Measurements from ENCODE around the gene SSH2.

SSH2 gene

GRCh38 chr17:29648005-29648404, 282.0 kb downstream of the SSH2 start:
- H3K4me3 ChIP-seq (ENCODE audit: control insufficient read depth, low read depth, low read length): no peak overlapping the region
- TF ChIP-seq CTCF (conservative IDR thresholded peaks at IDR 0.05; ENCODE audit: control insufficient read depth, insufficient read depth, low read depth, low read length): no peak
- DNase-seq (ENCODE audit: low read depth): peak; percentile 41

- TF ChIP-seq CTCF (conservative IDR thresholded peaks at IDR 0.05; ENCODE audit: control insufficient read depth, insufficient read depth, low read depth, low read length): no peak
- no peak overlapping the region for H3K4me3 ChIP-seq (ENCODE audit: control insufficient read depth, low read depth, low read length)
- DNase-seq (ENCODE audit: low read depth): peak; percentile 97
Observed at GRCh38 chr17:29645515-29646051, 284.4 kb downstream of the SSH2 start.

- no peak for DNase-seq (ENCODE audit: low read depth)
- no peak overlapping the region for H3K4me3 ChIP-seq (ENCODE audit: control insufficient read depth, low read depth, low read length)
- TF ChIP-seq CTCF (conservative IDR thresholded peaks at IDR 0.05; ENCODE audit: control insufficient read depth, insufficient read depth, low read depth, low read length): no peak
Observed at GRCh38 chr17:29643817-29644160, 286.2 kb downstream of the SSH2 start.

- H3K4me3 ChIP-seq (ENCODE audit: control insufficient read depth, low read depth, low read length): no peak overlapping the region
- TF ChIP-seq CTCF (conservative IDR thresholded peaks at IDR 0.05; ENCODE audit: control insufficient read depth, insufficient read depth, low read depth, low read length): no peak
- no peak for DNase-seq (ENCODE audit: low read depth)
Observed at GRCh38 chr17:29642171-29642611, 287.8 kb downstream of the SSH2 start.

GRCh38 chr17:29640981-29641642, 288.9 kb downstream of the SSH2 start:
- no peak for TF ChIP-seq CTCF (conservative IDR thresholded peaks at IDR 0.05; ENCODE audit: control insufficient read depth, insufficient read depth, low read depth, low read length)
- no peak for DNase-seq (ENCODE audit: low read depth)

GRCh38 chr17:29640413-29640812, 289.6 kb downstream of the SSH2 start:
- H3K4me3 ChIP-seq (ENCODE audit: control insufficient read depth, low read depth, low read length): no peak overlapping the region
- peak; percentile 70 for DNase-seq (ENCODE audit: low read depth)
- TF ChIP-seq CTCF (conservative IDR thresholded peaks at IDR 0.05; ENCODE audit: control insufficient read depth, insufficient read depth, low read depth, low read length): no peak

More at GRCh38 chr17:29640981-29641642, 288.9 kb downstream of the SSH2 start:
- no peak overlapping the region for H3K4me3 ChIP-seq (ENCODE audit: control insufficient read depth, low read depth, low read length)
